Upper lobe of left lung (tissue), 4 donors: ENCODE measurements around the gene CD99L2.

Source experiments
- CTCF ChIP-seq, 6 experiments: fragments of 450-650 bp in 4 of 6; fragments of 200-600 bp in 2 of 6; sonication (generic) in 2 of 6; IDR thresholded peaks; one replicate each; pipeline ENCODE4 v1.5.1; 2016 to 2019; ENCODE audit warnings: antibody characterized with exemption in 6 of 6
- EP300 ChIP-seq, 4 donors: sonication (generic); formaldehyde crosslinking; IDR thresholded peaks; one replicate each; pipeline ENCODE4 v1.5.1; 2017; ENCODE audit warnings: antibody characterized with exemption in 4 of 4, control low read depth in 2 of 4
- POLR2A ChIP-seq, 4 donors: fragments of 450-650 bp; IDR thresholded peaks; one replicate each; pipeline ENCODE4 v1.5.1; 2016 to 2017; ENCODE audit warnings: antibody characterized with exemption in 4 of 4, mild to moderate bottlenecking in 2 of 4
- POLR2AphosphoS5 ChIP-seq, 2 donors: sonication (generic); formaldehyde crosslinking; IDR thresholded peaks; one replicate each; pipeline ENCODE4 v1.5.1; 2017; ENCODE audit warnings: antibody characterized with exemption in 2 of 2

GRCh38 chrX:150834695-150835094 lies 63.8 kb downstream of the CD99L2 start:
- no peak for TF ChIP-seq CTCF (IDR thresholded peaks at IDR 0.05)
- TF ChIP-seq POLR2A (IDR thresholded peaks at IDR 0.05) = no peak
- TF ChIP-seq EP300 (IDR thresholded peaks at IDR 0.05) = no peak
- no peak for TF ChIP-seq POLR2AphosphoS5 (IDR thresholded peaks at IDR 0.05)
